ENCODE data around the gene TSHZ2.

The TSHZ2 gene

DNA sequence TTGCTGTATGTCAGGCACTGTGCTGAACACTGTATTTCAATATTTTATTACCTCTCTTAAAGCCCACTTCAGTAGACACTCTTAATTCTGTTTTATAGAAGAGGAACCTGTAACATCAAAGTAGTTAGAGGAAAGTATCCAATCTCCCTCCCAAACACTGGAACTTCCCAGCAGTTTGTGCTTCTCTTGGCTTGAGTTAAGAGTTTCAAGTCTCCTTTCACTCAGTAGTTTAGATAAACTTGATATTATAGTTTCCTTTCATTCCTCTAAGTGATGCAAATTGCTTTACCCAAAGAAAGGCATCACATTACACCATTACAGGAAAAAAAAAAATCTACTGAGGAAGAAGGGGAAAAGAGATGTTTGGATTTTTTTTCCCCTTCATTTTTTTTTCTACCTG, 164.3 kb downstream of the TSHZ2 start:
- H3K79me2 ChIP-seq (ENCODE audit: low read length), result no peaks in the 10 kb centered on the region
- H2AFZ ChIP-seq (ENCODE audit: low read depth, low read length), result no peak overlapping the region
- no peaks in the 10 kb centered on the region for H3K27me3 ChIP-seq (ENCODE audit: low read depth, low read length)
- peaks cover 55% of the 10 kb centered on the region for H3K4me1 ChIP-seq (ENCODE audit: low read length)
- no peak overlapping the region for H3K4me3 ChIP-seq (ENCODE audit: low read length)
- H3K9me3 ChIP-seq (ENCODE audit: insufficient read depth, low read length), result no peaks in the 10 kb centered on the region
- H3K27ac ChIP-seq (ENCODE audit: low read length), result no peak overlapping the region
- TF ChIP-seq, protein P1, sequence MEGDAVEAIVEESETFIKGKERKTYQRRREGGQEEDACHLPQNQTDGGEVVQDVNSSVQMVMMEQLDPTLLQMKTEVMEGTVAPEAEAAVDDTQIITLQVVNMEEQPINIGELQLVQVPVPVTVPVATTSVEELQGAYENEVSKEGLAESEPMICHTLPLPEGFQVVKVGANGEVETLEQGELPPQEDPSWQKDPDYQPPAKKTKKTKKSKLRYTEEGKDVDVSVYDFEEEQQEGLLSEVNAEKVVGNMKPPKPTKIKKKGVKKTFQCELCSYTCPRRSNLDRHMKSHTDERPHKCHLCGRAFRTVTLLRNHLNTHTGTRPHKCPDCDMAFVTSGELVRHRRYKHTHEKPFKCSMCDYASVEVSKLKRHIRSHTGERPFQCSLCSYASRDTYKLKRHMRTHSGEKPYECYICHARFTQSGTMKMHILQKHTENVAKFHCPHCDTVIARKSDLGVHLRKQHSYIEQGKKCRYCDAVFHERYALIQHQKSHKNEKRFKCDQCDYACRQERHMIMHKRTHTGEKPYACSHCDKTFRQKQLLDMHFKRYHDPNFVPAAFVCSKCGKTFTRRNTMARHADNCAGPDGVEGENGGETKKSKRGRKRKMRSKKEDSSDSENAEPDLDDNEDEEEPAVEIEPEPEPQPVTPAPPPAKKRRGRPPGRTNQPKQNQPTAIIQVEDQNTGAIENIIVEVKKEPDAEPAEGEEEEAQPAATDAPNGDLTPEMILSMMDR (IDR thresholded peaks at IDR 0.05; ENCODE audit: low read depth, low read length), result no peak
- TF ChIP-seq EZH2phosphoT487 (IDR thresholded peaks at IDR 0.05; ENCODE audit: low read depth), result no peak
- H3K9ac ChIP-seq (ENCODE audit: low read length), result no peak overlapping the region
- no peaks in the 10 kb centered on the region for H3K36me3 ChIP-seq (replicated peaks; ENCODE audit: low read depth, low read length)
- H3K4me2 ChIP-seq (ENCODE audit: low read length), result no peak overlapping the region
- no peaks in the 10 kb centered on the region for H4K20me1 ChIP-seq (ENCODE audit: insufficient read depth, low read length)

DNA sequence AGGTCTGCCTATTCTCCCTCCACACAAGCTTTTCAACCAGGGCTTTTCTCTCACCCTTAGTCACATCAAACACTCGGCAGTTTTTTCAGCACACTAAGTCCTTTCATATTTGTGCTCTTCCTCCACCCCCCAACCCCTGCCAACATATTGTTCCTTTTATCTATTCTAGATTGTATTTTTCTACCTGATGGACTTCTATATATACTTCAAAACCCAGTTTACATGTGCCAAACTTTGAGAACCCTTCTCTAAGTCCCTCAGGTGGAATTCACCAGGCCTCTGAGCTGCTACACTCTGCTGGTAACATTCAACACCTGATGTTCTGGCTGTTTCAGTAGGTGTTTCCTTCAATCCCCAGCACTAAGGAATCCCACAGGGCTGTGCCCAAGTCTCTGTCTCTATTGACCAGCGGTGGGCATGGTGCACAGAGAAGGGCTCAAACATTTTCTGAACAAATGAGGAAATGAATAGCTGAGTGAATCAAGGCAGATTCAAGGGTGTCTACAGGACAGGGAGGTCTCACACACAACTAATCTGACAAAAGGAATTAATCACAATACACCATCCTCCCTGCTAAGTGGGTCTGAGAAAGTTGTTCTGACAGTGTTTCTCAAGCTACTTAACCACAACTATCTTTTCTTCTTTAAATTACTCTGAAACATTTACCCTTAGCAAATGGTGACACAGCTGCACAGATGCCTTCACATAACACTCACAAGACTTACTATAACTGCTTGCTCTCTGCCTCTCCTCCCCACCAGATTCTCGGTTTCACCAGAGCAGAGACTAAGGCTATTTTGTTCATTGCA, 166.5 kb downstream of the TSHZ2 start:
- Histone ChIP-seq H3K4me3 (ENCODE audit: low read length) (peak overlapping the region; percentile 33), H4K20me1 (ENCODE audit: insufficient read depth, low read length) (no peaks in the 10 kb centered on the region), H3K4me1 (ENCODE audit: low read length) (peaks cover 66% of the 10 kb centered on the region), H2AFZ (ENCODE audit: low read depth, low read length) (peak overlapping the region; percentile 35), H3K9ac (ENCODE audit: low read length) (peak overlapping the region; percentile 71), H3K27me3 (ENCODE audit: low read depth, low read length) (no peaks in the 10 kb centered on the region), H3K79me2 (ENCODE audit: low read length) (no peaks in the 10 kb centered on the region), H3K4me2 (ENCODE audit: low read length) (peak overlapping the region; percentile 68), H3K36me3 (replicated peaks; ENCODE audit: low read depth, low read length) (no peaks in the 10 kb centered on the region), H3K27ac (ENCODE audit: low read length) (peak overlapping the region; percentile 95), H3K9me3 (ENCODE audit: insufficient read depth, low read length) (no peaks in the 10 kb centered on the region)
- no peak for TF ChIP-seq EZH2phosphoT487 (IDR thresholded peaks at IDR 0.05; ENCODE audit: low read depth)
- TF ChIP-seq, protein P1 (IDR thresholded peaks at IDR 0.05; ENCODE audit: low read depth, low read length), result no peak

DNA sequence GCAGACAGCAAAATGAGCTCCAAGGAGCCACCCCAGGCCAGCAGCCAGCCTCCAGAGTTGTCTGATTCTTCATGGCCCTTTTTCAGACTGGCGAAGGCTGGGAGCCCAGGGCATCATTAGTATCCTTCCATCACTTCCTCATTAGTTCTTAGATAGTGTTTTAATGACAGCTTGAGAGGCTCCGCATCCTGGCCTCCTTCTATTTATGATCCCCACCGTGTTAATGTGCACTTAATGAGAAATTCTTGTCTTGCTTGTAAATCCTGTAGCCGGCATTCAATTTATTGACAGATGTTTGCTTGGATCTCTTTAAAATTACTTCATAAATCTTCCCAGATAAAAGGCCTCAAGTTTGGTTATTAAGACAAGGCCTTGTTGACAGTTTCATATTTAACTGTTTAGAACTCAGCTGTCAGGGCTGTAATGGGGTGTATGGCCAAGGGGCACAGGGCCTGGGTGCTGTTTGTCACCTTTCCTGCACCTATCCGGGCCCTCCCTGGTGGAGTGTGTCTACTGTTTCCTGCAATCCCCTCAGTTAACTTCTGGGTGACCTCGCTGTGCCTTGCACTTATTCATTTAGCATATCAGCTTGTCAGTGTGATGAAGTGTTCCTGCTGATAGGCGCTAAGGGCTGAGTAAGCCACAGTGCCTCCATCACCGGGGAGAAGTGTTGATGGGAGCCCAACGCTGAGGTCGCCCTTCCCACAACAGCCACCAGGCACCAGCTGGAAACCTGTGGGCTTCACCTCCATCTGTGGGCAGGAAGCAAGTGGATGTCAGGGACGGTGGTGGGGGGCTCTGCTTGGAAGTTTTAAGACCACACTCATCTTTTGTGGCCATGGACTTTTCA, 169.3 kb downstream of the TSHZ2 start:
- no peak for TF ChIP-seq EZH2phosphoT487 (IDR thresholded peaks at IDR 0.05; ENCODE audit: low read depth)
- TF ChIP-seq, protein P1 (IDR thresholded peaks at IDR 0.05; ENCODE audit: low read depth, low read length), result no peak
- H3K4me1 ChIP-seq (ENCODE audit: low read length), result peaks cover 68% of the 10 kb centered on the region
- no peaks in the 10 kb centered on the region for H3K27me3 ChIP-seq (ENCODE audit: low read depth, low read length)
- no peaks in the 10 kb centered on the region for H3K36me3 ChIP-seq (replicated peaks; ENCODE audit: low read depth, low read length)
- H3K27ac ChIP-seq (ENCODE audit: low read length), result no peak overlapping the region
- H3K4me3 ChIP-seq (ENCODE audit: low read length), result no peak overlapping the region
- no peak overlapping the region for H2AFZ ChIP-seq (ENCODE audit: low read depth, low read length)
- H3K79me2 ChIP-seq (ENCODE audit: low read length), result no peaks in the 10 kb centered on the region
- no peak overlapping the region for H3K9ac ChIP-seq (ENCODE audit: low read length)
- H4K20me1 ChIP-seq (ENCODE audit: insufficient read depth, low read length), result no peaks in the 10 kb centered on the region
- H3K9me3 ChIP-seq (ENCODE audit: insufficient read depth, low read length), result no peaks in the 10 kb centered on the region
- H3K4me2 ChIP-seq (ENCODE audit: low read length), result no peak overlapping the region
